ENCODE measurements around the gene MYBPH. TPM values are rescaled to one million over a fixed set of nuclear protein-coding genes. Genes with fewer than 3 reads are reported as not detected.

The MYBPH gene
- total and polyA plus RNA-seq, 2 experiments from 2014 or later = not detected

DNA sequence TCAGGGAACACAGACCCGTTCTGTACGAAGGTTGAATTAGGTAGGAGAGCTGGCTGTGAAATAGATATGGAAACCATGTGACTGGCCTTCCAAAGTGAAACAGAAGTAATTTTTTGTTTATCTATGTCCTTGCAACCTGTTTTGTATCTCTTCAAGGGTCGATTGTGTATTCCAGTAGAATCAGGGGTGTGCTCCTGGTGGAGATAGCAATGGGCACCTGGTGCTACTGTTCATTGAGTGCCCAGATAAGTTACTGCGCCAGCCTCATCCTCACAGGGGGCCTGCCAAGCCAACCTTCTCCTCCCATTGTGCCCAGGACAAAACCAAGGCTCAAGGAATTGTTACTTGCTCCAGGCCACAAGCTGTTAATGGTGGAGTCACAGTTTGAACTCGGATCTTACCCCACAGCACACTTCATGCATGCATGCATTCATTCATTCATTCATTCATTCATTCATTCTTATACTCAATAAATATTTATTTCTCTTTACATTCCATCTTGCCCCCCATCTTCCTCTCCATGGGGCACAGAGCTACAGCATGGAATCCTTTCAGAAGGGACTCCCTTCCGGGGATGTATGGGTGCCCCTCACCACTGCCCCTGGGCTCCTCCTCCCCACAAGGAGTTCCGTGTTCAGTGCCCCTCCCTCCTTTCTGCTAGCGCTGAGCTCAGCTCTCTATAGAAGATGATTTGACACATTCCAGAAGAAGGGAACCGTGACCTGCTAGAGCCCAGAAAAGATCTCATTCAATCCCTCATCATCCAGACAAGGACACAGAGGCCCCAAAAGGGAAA, 24.1 kb downstream of the MYBPH start:
- Mint-ChIP-seq H3K4me1 (peaks cover 67% of the 10 kb centered on the region), H3K27me3 (ENCODE audit: insufficient read depth, low read depth, poor library complexity) (peaks cover 13% of the 10 kb centered on the region), H3K27ac (no peak overlapping the region), H3K36me3 (ENCODE audit: low read depth) (no peaks in the 10 kb centered on the region), H3K9me3 (no peaks in the 10 kb centered on the region), H3K4me3 (no peak overlapping the region)
- H3K4me2 ChIP-seq = no peak overlapping the region
- no peaks in the 10 kb centered on the region for H3K9me2 ChIP-seq (ENCODE audit: insufficient read depth)
- H3K36me3 ChIP-seq (ENCODE audit: insufficient read depth) = no peaks in the 10 kb centered on the region
- H3K27me3 ChIP-seq (ENCODE audit: insufficient read depth) = no peaks in the 10 kb centered on the region
- no peaks in the 10 kb centered on the region for H3K79me2 ChIP-seq (replicated peaks; ENCODE audit: insufficient read depth)
- no peak overlapping the region for H2AFZ ChIP-seq
- no peaks in the 10 kb centered on the region for H3F3A ChIP-seq (replicated peaks; ENCODE audit: low read depth)
- no peak for ATAC-seq
- H3K4me3 ChIP-seq = no peak overlapping the region
- no peak for TF ChIP-seq EZH2 (IDR thresholded peaks at IDR 0.05; ENCODE audit: low read depth, unreplicated experiment)
- TF ChIP-seq, protein P1, sequence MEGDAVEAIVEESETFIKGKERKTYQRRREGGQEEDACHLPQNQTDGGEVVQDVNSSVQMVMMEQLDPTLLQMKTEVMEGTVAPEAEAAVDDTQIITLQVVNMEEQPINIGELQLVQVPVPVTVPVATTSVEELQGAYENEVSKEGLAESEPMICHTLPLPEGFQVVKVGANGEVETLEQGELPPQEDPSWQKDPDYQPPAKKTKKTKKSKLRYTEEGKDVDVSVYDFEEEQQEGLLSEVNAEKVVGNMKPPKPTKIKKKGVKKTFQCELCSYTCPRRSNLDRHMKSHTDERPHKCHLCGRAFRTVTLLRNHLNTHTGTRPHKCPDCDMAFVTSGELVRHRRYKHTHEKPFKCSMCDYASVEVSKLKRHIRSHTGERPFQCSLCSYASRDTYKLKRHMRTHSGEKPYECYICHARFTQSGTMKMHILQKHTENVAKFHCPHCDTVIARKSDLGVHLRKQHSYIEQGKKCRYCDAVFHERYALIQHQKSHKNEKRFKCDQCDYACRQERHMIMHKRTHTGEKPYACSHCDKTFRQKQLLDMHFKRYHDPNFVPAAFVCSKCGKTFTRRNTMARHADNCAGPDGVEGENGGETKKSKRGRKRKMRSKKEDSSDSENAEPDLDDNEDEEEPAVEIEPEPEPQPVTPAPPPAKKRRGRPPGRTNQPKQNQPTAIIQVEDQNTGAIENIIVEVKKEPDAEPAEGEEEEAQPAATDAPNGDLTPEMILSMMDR (conservative IDR thresholded peaks at IDR 0.05; ENCODE audit: low read depth in 2 of 2) = no peak
- DNase-seq (ENCODE audit: low spot score) = no peak
- peaks cover 50% of the 10 kb centered on the region for H3K4me1 ChIP-seq (ENCODE audit: insufficient read depth)
- no peak overlapping the region for H3K27ac ChIP-seq (ENCODE audit: low read depth)
- H4K20me1 ChIP-seq (replicated peaks; ENCODE audit: insufficient read depth) = no peaks in the 10 kb centered on the region

DNA sequence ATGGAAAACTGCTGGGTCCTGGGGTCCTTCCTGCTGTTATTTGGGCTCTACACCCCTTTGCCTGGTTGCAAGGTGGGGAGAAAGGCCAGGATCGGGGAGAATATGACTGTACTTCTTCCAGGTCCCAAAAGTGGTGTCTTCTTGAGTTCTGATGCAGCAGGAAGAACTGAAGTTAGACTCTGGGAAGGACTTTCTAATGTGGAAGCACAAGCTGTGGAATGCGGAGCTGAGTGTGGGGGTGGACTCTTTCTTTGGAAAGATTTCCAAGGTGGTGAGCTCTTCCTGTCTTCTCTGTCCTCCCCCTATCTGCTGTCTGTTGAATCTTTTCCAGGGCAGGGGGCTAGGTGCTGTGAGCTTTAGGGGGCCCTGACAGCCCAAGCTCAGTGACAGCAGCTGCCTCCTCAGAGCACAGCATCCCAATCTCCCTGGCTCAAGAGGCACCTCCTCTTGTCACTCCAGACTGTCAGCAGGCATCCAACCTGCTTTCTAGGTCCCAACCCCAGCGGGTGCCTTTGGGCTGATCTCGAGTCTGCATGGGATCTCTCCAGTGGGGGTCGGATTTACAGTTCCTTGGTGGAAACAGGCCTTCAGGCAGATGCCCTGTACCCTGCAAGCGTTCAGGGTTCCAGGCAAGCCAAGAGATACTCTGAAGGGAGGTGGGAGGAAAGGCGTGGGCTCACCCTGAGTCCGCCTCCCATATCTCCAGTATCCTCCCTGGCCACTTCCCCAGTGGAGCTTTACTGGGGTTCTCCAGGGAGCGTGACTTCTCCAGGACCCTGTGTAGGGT, 24.9 kb downstream of the MYBPH start:
- no peaks in the 10 kb centered on the region for H3K27me3 ChIP-seq (ENCODE audit: insufficient read depth)
- no peak overlapping the region for H3K4me3 Mint-ChIP-seq
- peaks cover 15% of the 10 kb centered on the region for H3K27me3 Mint-ChIP-seq (ENCODE audit: insufficient read depth, low read depth, poor library complexity)
- DNase-seq (ENCODE audit: low spot score) (no peak), ATAC-seq (no peak)
- no peak overlapping the region for H3K27ac Mint-ChIP-seq
- no peak overlapping the region for H3K27ac ChIP-seq (ENCODE audit: low read depth)
- no peaks in the 10 kb centered on the region for H3K36me3 ChIP-seq (ENCODE audit: insufficient read depth)
- no peaks in the 10 kb centered on the region for H3K9me3 Mint-ChIP-seq
- no peaks in the 10 kb centered on the region for H4K20me1 ChIP-seq (replicated peaks; ENCODE audit: insufficient read depth)
- no peak overlapping the region for H3K4me3 ChIP-seq
- no peaks in the 10 kb centered on the region for H3F3A ChIP-seq (replicated peaks; ENCODE audit: low read depth)
- no peak overlapping the region for H3K4me2 ChIP-seq
- peaks cover 76% of the 10 kb centered on the region for H3K4me1 Mint-ChIP-seq
- H2AFZ ChIP-seq = no peak overlapping the region
- no peaks in the 10 kb centered on the region for H3K79me2 ChIP-seq (replicated peaks; ENCODE audit: insufficient read depth)
- H3K9me2 ChIP-seq (ENCODE audit: insufficient read depth) = no peaks in the 10 kb centered on the region
- no peaks in the 10 kb centered on the region for H3K36me3 Mint-ChIP-seq (ENCODE audit: low read depth)
- H3K4me1 ChIP-seq (ENCODE audit: insufficient read depth) = peaks cover 53% of the 10 kb centered on the region
- TF ChIP-seq NANOG (IDR thresholded peaks at IDR 0.05; ENCODE audit: borderline replicate concordance) = no peak
- TF ChIP-seq EZH2phosphoT487 (IDR thresholded peaks at IDR 0.05; ENCODE audit: unreplicated experiment) = no peak
- TF ChIP-seq CREB1 (CRISPR knock-in tag; IDR thresholded peaks at IDR 0.05; ENCODE audit: low read depth) = no peak
- no peak for TF ChIP-seq STAT1 (IDR thresholded peaks at IDR 0.05; ENCODE audit: unreplicated experiment)
- TF ChIP-seq, protein P2, sequence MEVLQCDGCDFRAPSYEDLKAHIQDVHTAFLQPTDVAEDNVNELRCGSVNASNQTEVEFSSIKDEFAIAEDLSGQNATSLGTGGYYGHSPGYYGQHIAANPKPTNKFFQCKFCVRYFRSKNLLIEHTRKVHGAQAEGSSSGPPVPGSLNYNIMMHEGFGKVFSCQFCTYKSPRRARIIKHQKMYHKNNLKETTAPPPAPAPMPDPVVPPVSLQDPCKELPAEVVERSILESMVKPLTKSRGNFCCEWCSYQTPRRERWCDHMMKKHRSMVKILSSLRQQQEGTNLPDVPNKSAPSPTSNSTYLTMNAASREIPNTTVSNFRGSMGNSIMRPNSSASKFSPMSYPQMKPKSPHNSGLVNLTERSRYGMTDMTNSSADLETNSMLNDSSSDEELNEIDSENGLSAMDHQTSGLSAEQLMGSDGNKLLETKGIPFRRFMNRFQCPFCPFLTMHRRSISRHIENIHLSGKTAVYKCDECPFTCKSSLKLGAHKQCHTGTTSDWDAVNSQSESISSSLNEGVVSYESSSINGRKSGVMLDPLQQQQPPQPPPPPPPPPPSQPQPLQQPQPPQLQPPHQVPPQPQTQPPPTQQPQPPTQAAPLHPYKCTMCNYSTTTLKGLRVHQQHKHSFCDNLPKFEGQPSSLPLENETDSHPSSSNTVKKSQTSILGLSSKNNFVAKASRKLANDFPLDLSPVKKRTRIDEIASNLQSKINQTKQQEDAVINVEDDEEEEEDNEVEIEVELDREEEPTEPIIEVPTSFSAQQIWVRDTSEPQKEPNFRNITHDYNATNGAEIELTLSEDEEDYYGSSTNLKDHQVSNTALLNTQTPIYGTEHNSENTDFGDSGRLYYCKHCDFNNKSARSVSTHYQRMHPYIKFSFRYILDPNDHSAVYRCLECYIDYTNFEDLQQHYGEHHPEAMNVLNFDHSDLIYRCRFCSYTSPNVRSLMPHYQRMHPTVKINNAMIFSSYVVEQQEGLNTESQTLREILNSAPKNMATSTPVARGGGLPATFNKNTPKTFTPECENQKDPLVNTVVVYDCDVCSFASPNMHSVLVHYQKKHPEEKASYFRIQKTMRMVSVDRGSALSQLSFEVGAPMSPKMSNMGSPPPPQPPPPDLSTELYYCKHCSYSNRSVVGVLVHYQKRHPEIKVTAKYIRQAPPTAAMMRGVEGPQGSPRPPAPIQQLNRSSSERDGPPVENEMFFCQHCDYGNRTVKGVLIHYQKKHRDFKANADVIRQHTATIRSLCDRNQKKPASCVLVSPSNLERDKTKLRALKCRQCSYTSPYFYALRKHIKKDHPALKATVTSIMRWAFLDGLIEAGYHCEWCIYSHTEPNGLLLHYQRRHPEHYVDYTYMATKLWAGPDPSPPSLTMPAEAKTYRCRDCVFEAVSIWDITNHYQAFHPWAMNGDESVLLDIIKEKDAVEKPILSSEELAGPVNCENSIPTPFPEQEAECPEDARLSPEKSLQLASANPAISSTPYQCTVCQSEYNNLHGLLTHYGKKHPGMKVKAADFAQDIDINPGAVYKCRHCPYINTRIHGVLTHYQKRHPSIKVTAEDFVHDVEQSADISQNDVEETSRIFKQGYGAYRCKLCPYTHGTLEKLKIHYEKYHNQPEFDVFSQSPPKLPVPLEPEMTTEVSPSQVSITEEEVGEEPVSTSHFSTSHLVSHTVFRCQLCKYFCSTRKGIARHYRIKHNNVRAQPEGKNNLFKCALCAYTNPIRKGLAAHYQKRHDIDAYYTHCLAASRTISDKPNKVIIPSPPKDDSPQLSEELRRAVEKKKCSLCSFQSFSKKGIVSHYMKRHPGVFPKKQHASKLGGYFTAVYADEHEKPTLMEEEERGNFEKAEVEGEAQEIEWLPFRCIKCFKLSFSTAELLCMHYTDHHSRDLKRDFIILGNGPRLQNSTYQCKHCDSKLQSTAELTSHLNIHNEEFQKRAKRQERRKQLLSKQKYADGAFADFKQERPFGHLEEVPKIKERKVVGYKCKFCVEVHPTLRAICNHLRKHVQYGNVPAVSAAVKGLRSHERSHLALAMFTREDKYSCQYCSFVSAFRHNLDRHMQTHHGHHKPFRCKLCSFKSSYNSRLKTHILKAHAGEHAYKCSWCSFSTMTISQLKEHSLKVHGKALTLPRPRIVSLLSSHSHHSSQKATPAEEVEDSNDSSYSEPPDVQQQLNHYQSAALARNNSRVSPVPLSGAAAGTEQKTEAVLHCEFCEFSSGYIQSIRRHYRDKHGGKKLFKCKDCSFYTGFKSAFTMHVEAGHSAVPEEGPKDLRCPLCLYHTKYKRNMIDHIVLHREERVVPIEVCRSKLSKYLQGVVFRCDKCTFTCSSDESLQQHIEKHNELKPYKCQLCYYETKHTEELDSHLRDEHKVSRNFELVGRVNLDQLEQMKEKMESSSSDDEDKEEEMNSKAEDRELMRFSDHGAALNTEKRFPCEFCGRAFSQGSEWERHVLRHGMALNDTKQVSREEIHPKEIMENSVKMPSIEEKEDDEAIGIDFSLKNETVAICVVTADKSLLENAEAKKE (CRISPR knock-in tag; IDR thresholded peaks at IDR 0.05) = no peak
- TF ChIP-seq ZNF331 (CRISPR knock-in tag; IDR thresholded peaks at IDR 0.05; ENCODE audit: low read depth) = no peak
- TF ChIP-seq, protein P1 (conservative IDR thresholded peaks at IDR 0.05; ENCODE audit: low read depth in 2 of 2) = no peak
- no peak for TF ChIP-seq POLR2AphosphoS5 (IDR thresholded peaks at IDR 0.05; ENCODE audit: low read depth)
